Epithelial cell of esophagus (primary cell): ENCODE results near the gene IL17RE.

Experiments used
- DNase-seq: peaks from one replicate; pipeline ENCODE4 v3.0.0; 2010; ENCODE audit warnings: low read depth
- H3K4me3 ChIP-seq: 2 replicates; pipeline ENCODE4 v1.5.1; 2011; ENCODE audit warnings: mild to moderate bottlenecking, low read length, control low read depth
- CTCF ChIP-seq: IDR thresholded peaks from 2 replicates; pipeline ENCODE4 v1.5.1; 2011; ENCODE audit warnings: low read depth, mild to moderate bottlenecking, low read length, control low read depth, inconsistent platforms; ENCODE audit not compliant: insufficient read depth; ENCODE audit errors: missing control alignments

Gene IL17RE

GRCh38 chr3:9947025-9947995 lies 44.7 kb downstream of the IL17RE start:
- TF ChIP-seq CTCF, result peak; percentile 40
- H3K4me3 ChIP-seq, result peak overlapping the region; percentile 75
- peak; percentile 86 for DNase-seq

- no peak overlapping the region for H3K4me3 ChIP-seq
- TF ChIP-seq CTCF, result no peak
- no peak for DNase-seq
These were observed 45.9 kb downstream of the IL17RE start for GRCh38 chr3:9948586-9948985.

- H3K4me3 ChIP-seq, result no peak overlapping the region
- DNase-seq, result no peak
- no peak for TF ChIP-seq CTCF
These were observed 46.5 kb downstream of the IL17RE start for GRCh38 chr3:9949115-9949514.

GRCh38 chr3:9949626-9950025 lies 47.0 kb downstream of the IL17RE start:
- H3K4me3 ChIP-seq, result no peak overlapping the region
- TF ChIP-seq CTCF, result no peak
- no peak for DNase-seq

DNA sequence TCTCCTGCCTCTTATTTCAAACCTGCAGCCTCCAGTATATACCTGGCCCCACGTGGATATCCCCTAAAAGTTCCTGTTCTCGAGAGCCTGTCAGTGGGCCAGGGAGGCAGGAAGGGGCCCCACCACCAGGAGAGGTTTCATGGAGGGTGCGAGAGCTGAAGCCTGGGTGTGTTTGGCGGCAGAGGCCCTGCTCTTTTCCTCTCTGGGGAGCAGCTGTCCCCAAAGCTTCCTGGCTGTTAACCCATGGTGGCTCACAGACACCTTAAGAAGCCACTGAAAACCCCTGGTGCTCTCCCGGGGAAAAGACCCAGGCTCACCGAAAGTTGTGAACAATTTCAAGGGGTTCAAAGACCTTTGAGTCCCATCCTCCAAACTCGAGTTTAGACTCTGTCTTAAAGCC lies 48.5 kb downstream of the IL17RE start:
- no peak for DNase-seq
- no peak for TF ChIP-seq CTCF
- no peak overlapping the region for H3K4me3 ChIP-seq

DNA sequence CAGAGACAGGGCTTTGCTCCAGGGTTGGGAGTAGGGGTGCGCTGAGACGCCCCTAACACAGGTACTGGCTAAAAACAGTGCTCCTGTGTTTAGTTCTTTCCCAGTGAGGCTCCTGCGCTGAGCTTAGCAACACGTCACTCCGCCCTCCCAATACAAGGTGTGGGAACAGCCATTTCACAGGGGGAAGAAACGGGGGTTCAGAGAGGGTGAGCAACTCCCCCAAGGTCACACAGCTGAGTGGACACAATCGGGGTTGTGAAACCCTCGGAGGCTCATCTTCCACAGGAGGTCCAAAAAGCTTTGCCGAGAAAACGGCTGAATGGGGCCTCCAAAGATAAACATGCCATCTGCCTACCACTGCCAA lies 48.9 kb downstream of the IL17RE start:
- TF ChIP-seq CTCF, result no peak
- no peak for DNase-seq
- H3K4me3 ChIP-seq, result peak overlapping the region; percentile 42
